Spleen (tissue), 11 donors: ENCODE data around the gene ZNF217. TPM values are rescaled to one million over a fixed set of nuclear protein-coding genes. Genes with fewer than 3 reads are reported as not detected.
"Not testable (repeated sequence)": the region's sequence is repeated elsewhere in the genome, so short reads cannot be mapped to it uniquely, and the experiment has no call there.

Experiments
- DNase-seq: peaks from one replicate; pipeline ENCODE4 v3.0.0-alpha.2; 2020
- H3K27ac ChIP-seq, 8 donors: fragments of 200-600 bp; sonication (generic) in 7 of 8; 1 replicate in 4 of 8; 2 replicates in 4 of 8; pipeline versions ENCODE4 v1.5.0 to v1.8.0; 2016 to 2021; ENCODE audit warnings: inconsistent platforms in 4 of 8, mild to moderate bottlenecking in 4 of 8, moderate library complexity in 1 of 8
- H3K27me3 ChIP-seq, 7 donors: fragments of 200-600 bp; sonication (generic) in 6 of 7; replicated peaks in 1 of 7; 1 replicate in 4 of 7; 2 replicates in 3 of 7; pipeline versions ENCODE4 v1.5.0 to v1.8.0; 2016 to 2021; ENCODE audit warnings: inconsistent platforms in 3 of 7, mild to moderate bottlenecking in 1 of 7
- H3K36me3 ChIP-seq, 6 donors: fragments of 200-600 bp; sonication (generic) in 5 of 6; 1 replicate in 4 of 6; 2 replicates in 2 of 6; pipeline versions ENCODE4 v1.5.0 to v1.8.0; 2016 to 2021; ENCODE audit warnings: inconsistent platforms in 2 of 6
- H3K4me1 ChIP-seq, 6 donors: fragments of 200-600 bp; sonication (generic) in 5 of 6; 1 replicate in 3 of 6; 2 replicates in 3 of 6; pipeline versions ENCODE4 v1.5.0 to v1.8.0; 2016 to 2021; ENCODE audit warnings: inconsistent platforms in 3 of 6
- H3K4me3 ChIP-seq, 8 donors: fragments of 200-600 bp; sonication (generic) in 7 of 8; 1 replicate in 4 of 8; 2 replicates in 4 of 8; pipeline versions ENCODE4 v1.5.0 to v1.8.0; 2016 to 2021; ENCODE audit warnings: inconsistent platforms in 4 of 8, mild to moderate bottlenecking in 4 of 8, moderate library complexity in 2 of 8
- H3K9me3 ChIP-seq, 8 donors: fragments of 200-600 bp; sonication (generic) in 7 of 8; 1 replicate in 4 of 8; 2 replicates in 4 of 8; pipeline versions ENCODE4 v1.5.0 to v1.8.0; 2016 to 2021; ENCODE audit warnings: inconsistent platforms in 4 of 8
- POLR2A ChIP-seq, 3 donors: fragments of 450-650 bp; IDR thresholded peaks; one replicate each; pipeline ENCODE4 v1.5.1; 2017; ENCODE audit warnings: antibody characterized with exemption in 3 of 3, mild to moderate bottlenecking in 1 of 3
- POLR2AphosphoS5 ChIP-seq, 3 donors: sonication (generic); formaldehyde crosslinking; IDR thresholded peaks; one replicate each; pipeline ENCODE4 v1.5.1; 2017; ENCODE audit warnings: antibody characterized with exemption in 3 of 3
- WGBS, 5 donors: extraction: QIAGEN DNeasy Blood & Tissue Kit in 3 of 5; methylation state at CpG; one replicate each; pipeline versions ENCODE4 v1.1.5 to v1.1.7; 2013 to 2018; 5-methylcytosine and 5-hydroxymethylcytosine counted together
- intact Hi-C: fragments of 100-400 bp; cut with DNase I; formaldehyde crosslinking; loops from one replicate; pipeline ENCODE4 v1.15.0; 2023; ENCODE audit warnings: low total_unique reads
- polyA plus RNA-seq, 3 donors: library from polyadenylated mRNA; stranded (reverse); fragments of 200-250 nt; gene quantifications; one replicate each; pipeline ENCODE4 v1.2.1, GENCODE V29; 2013
- small RNA-seq, 4 donors: library from RNA; depleted of rRNA; stranded (forward); fragments of <200 nt; gene quantifications; one replicate each; pipeline ENCODE3, GENCODE V24; 2016
- total RNA-seq, 7 donors: library from RNA; depleted of rRNA in 3 of 7; stranded (reverse); fragments of >200 nt in 3 of 7; fragmentation: NEBNext Ultra II Directional in 4 of 7; extraction: Animal tissue kit (Norgen Biotek cat#: 25700) in 4 of 7; gene quantifications; one replicate each; pipeline versions ENCODE4 v1.1.0 to v1.2.1, GENCODE V29; 2016 to 2021
- TF ChIP-seq, protein P1 (sequence below), 11 experiments: fragments of 200-600 bp in 7 of 11; fragments of 450-650 bp in 4 of 11; sonication (generic) in 4 of 11; IDR thresholded peaks in 8 of 11; conservative IDR thresholded peaks in 3 of 11; 1 replicate in 7 of 11; 2 replicates in 4 of 11; pipeline versions ENCODE4 v1.4.0 to v1.8.0; 2016 to 2021; ENCODE audit warnings: antibody characterized with exemption in 11 of 11, inconsistent platforms in 4 of 11, mild to moderate bottlenecking in 1 of 11
- donor health status: healthy with polysubstance abuse.
- donor health status: DM: no; HTN: no; CAD: no; lungs with moderate emphysema.
- donor health status: DM: no; HTN: no; CAD: no.
- donor health status: Bipolar disorder and iron deficiency.
- donor health status: healthy.
- donor health status: DM: no; HTN: no; CAD: no.
- donor health status: DM: yes; HTN: yes; CAD: no.

Gene ZNF217
- total and polyA plus RNA-seq, 10 donors: 15.1 to 90.1 (median 74.1) TPM

DNA sequence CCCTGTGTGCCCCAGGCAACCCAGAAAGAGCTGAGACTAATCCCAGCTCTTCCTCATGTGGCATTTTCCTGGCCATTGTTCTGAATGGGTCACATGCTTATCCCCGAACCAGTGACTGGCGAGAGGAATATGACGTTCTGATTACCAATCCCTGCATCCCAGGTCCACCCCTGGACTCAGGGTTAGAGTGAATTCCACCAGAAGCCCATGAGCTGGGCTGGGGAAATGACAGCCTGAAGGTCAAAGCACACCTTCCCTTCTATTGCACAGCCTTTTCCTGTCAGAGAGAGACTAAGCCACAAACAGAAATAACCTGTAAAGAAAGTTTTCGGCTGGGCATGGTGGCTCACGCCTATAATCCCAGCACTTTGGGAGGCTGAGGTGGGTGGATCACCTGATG, 70.9 kb downstream of the ZNF217 start:
- DNase-seq: no peak
- WGBS, 5 donors: 62 to 72% (median 65%) methylated on average over 5 of the region's 5 CpGs
- TF ChIP-seq POLR2AphosphoS5 (IDR thresholded peaks at IDR 0.05): no peak
- TF ChIP-seq POLR2A (IDR thresholded peaks at IDR 0.05): no peak
- TF ChIP-seq, protein P1, sequence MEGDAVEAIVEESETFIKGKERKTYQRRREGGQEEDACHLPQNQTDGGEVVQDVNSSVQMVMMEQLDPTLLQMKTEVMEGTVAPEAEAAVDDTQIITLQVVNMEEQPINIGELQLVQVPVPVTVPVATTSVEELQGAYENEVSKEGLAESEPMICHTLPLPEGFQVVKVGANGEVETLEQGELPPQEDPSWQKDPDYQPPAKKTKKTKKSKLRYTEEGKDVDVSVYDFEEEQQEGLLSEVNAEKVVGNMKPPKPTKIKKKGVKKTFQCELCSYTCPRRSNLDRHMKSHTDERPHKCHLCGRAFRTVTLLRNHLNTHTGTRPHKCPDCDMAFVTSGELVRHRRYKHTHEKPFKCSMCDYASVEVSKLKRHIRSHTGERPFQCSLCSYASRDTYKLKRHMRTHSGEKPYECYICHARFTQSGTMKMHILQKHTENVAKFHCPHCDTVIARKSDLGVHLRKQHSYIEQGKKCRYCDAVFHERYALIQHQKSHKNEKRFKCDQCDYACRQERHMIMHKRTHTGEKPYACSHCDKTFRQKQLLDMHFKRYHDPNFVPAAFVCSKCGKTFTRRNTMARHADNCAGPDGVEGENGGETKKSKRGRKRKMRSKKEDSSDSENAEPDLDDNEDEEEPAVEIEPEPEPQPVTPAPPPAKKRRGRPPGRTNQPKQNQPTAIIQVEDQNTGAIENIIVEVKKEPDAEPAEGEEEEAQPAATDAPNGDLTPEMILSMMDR (IDR thresholded peaks at IDR 0.05 in 8 of 11, conservative IDR thresholded peaks at IDR 0.05 in 3 of 11): no peak
- H3K4me1 ChIP-seq: no peaks in the 10 kb centered on the region
- intact Hi-C loops: no loop called here
- no peak overlapping the region for H3K4me3 ChIP-seq
- H3K9me3 ChIP-seq: no peaks in the 10 kb centered on the region
- H3K36me3 ChIP-seq: no peaks in the 10 kb centered on the region
- H3K27me3 ChIP-seq: no peaks in the 10 kb centered on the region
- H3K27ac ChIP-seq: no peak overlapping the region

DNA sequence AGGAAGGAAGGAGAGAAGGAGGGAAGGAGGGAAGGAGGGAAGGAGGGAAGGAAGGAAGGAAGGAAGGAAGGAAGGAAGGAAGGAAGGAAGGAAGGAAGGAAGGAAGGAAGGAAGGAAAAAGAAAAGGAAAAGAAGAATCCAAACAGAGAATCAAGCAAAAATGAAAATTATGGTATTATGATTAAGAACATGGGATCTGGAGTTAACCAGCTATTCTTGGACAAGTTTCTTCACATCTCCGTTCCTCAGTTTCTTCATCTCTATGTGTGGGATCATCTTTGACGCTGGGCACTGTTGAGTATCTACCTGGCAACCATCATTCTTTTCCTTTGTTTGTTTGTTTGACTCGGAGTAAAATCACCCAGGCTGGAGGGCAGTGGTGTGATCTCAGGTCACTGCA, 71.6 kb downstream of the ZNF217 start:
- H3K4me1 ChIP-seq: no peaks in the 10 kb centered on the region
- H3K9me3 ChIP-seq: no peaks in the 10 kb centered on the region
- no peak for DNase-seq
- no peaks in the 10 kb centered on the region for H3K27me3 ChIP-seq
- H3K4me3 ChIP-seq: no peak overlapping the region
- no peak overlapping the region for H3K27ac ChIP-seq
- TF ChIP-seq POLR2AphosphoS5 (IDR thresholded peaks at IDR 0.05) (no peak), POLR2A (IDR thresholded peaks at IDR 0.05) (no peak)
- TF ChIP-seq, protein P1 (IDR thresholded peaks at IDR 0.05 in 8 of 11, conservative IDR thresholded peaks at IDR 0.05 in 3 of 11): no peak
- WGBS, 5 donors: 86 to 93% (median 90%) methylated on average over 3 of the region's 3 CpGs
- no peaks in the 10 kb centered on the region for H3K36me3 ChIP-seq
- intact Hi-C loops: no loop called here

DNA sequence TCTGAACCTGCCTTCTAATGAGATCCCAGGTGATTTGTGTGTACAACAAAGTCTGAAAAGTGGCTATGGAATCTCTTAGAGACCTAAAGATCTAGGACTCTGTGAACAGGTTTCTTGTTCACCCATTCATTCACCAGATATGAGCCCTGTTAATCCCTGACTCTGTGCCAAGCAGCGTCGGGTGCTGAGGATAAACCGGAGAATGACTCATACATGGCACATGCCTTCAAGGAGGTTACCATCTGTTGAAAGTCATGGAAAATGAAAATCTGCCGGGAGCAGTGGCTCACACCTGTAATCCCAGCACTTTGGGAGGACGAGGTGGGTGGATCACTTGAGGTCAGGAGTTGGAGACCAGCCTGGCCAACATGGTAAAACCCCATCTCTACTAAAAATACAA, 72.2 kb downstream of the ZNF217 start:
- H3K4me1 ChIP-seq, DNase-seq, H3K36me3 ChIP-seq, H3K9me3 ChIP-seq, H3K4me3 ChIP-seq, intact Hi-C loops, H3K27ac ChIP-seq, H3K27me3 ChIP-seq: not testable (repeated sequence)
- 85 to 95% (median 91%) methylated on average over 5 of the region's 5 CpGs for WGBS, 5 donors

DNA sequence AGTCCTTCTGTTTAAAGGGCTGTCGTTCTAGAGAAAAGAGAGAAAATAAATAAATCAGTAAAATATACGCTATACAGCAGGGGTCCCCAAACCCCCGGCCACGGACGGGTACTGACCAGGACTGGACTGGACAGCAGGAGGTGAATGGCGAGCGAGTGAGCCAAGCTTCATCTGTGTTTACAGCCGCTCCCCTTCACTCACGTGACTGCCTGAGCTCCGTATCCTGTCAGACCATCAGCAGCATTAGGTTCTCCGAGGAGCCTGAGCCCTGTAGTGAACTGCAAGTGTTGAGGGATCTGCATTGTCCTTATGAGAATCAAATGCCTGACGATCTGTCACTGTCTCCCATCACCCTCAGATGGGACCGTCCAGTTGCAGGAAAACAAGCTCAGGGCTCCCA, 76.5 kb downstream of the ZNF217 start:
- H3K4me1 ChIP-seq: no peaks in the 10 kb centered on the region
- intact Hi-C loops: no loop called here
- no peaks in the 10 kb centered on the region for H3K36me3 ChIP-seq
- DNase-seq: no peak
- no peaks in the 10 kb centered on the region for H3K27me3 ChIP-seq
- WGBS, 5 donors: 74 to 91% (median 83%) methylated on average over 12 to 13 of the region's 13 CpGs
- H3K27ac ChIP-seq: no peak overlapping the region
- TF ChIP-seq, protein P1 (IDR thresholded peaks at IDR 0.05 in 8 of 11, conservative IDR thresholded peaks at IDR 0.05 in 3 of 11): no peak
- no peak for TF ChIP-seq POLR2A (IDR thresholded peaks at IDR 0.05)
- no peak for TF ChIP-seq POLR2AphosphoS5 (IDR thresholded peaks at IDR 0.05)
- H3K9me3 ChIP-seq: no peaks in the 10 kb centered on the region
- no peak overlapping the region for H3K4me3 ChIP-seq

Small RNAs within 50 kb of the gene (small RNA-seq; reads per million reads assigned to genes)
- 0 reads per million in 4 donors for gene RF00019
